HG02623 (cell line): ENCODE data around the gene PAX8.
"Not testable (repeated sequence)": the region's sequence is repeated elsewhere in the genome, so short reads cannot be mapped to it uniquely, and the experiment has no call there.

ENCODE experiments used
- ATAC-seq: cut with Tn5 transposase; IDR thresholded peaks from one replicate; pipeline ENCODE4 v1.9.1; 2021; ENCODE audit warnings: moderate library complexity; ENCODE audit not compliant: unreplicated experiment

The PAX8 gene

DNA sequence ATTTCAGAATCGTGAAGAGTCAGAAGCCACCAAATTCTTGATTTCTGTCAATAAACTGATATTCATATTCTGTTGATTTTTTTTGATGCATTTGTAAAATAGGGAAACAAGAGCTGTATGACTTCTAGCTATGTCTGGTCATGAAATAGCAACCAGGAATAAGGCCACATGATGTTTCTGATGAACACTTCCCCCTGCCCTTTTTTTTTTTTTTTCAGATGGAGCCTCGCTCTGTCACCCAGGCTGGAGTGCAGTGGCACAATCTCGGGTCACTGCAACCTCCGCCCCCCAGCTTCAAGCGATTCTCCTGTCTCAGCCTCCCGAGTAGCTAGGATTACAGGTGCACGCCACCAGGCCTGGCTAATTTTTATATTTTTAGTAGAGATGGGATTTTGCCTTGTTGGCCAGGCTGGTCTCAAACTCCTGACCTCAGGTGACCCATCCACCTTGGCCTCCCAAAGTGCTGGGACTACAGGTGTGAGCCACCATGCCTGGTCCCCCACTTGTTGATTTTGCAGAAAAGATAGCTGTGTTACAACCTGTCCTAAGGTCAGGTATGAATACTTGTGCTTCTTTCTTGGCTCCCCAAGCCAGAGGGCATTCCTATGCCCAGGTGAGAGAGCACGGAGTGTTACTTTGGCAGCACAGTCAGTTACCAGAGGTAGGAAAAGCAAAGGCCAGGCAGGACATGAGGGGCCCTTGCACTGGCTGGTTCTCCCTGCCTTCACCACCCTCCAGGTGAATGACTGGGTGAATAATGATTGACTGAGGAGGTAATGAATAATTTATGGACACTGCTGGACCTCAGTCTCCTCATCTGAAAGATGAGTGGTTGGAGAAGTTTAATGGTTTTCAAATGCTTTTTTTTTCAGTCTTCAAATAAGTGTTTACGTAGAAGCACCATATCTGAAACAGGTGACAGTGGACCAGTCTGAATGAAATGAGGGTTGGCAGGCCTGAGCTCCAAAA is 39.6 kb downstream of the PAX8 start:
- no peak for ATAC-seq

DNA sequence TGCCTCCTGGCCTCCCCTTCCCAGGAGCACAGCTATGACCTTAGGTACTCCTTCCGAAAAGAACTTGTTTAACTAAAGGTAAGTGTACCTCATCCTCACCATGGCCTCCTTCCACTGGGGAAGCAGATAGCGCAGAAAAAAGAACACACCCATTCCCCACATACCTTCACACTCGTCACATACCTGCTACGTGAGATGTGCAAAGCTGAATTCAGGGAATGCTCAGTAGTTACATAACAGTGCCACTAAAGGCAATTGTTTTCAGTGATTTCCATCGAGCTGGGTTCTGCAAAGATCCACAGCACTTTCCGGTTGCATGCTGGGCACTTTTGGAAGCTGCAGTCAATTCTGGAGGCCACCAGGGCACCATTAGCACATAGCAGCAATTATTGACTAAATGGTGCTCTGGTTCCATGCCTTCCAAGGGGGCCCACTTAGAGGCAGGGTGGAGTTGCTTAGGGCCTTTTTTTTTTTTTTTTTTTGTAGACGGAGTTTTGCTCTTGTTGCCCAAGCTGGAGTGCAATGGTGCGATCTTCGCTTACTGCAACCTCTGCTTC is 41.0 kb downstream of the PAX8 start:
- no peak for ATAC-seq

DNA sequence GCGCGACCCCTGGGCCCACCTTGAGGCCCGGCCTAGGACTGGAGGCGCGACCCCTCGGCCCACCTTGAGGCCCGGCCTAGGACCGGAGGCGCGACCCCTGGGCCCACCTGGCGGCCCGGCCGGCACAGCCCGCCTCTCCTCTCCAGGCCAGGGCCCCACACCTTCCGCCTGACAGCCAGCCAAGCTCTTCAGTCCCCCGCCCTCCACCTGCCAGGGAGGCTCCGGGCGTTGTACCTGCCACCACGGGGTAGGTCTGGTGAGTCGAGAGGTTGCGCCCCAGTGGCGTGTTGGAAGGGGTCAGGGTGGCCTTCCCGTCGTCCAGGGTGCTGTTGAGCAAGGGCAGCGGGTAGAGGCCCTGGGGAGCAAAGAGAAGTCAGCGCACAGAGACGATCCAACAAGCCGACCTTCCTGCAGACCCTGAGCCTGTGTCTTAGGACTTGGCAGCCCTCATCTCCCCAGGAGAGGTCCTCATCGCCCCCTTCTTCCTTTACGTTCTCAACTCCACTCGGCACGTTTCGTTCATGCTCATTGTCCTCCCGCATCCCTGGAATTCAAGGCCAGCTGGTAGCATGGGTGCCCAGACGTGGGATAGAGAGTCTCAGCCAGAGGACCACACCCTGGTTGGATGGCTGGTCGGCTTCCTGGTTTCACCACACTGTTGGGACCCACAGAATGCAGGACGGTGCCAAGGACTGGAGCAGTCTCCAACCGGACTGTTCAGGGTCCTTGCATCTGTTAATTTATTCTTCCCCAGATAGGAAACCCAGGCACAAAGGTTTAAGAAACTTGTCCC is 42.2 kb downstream of the PAX8 start:
- ATAC-seq = no peak

DNA sequence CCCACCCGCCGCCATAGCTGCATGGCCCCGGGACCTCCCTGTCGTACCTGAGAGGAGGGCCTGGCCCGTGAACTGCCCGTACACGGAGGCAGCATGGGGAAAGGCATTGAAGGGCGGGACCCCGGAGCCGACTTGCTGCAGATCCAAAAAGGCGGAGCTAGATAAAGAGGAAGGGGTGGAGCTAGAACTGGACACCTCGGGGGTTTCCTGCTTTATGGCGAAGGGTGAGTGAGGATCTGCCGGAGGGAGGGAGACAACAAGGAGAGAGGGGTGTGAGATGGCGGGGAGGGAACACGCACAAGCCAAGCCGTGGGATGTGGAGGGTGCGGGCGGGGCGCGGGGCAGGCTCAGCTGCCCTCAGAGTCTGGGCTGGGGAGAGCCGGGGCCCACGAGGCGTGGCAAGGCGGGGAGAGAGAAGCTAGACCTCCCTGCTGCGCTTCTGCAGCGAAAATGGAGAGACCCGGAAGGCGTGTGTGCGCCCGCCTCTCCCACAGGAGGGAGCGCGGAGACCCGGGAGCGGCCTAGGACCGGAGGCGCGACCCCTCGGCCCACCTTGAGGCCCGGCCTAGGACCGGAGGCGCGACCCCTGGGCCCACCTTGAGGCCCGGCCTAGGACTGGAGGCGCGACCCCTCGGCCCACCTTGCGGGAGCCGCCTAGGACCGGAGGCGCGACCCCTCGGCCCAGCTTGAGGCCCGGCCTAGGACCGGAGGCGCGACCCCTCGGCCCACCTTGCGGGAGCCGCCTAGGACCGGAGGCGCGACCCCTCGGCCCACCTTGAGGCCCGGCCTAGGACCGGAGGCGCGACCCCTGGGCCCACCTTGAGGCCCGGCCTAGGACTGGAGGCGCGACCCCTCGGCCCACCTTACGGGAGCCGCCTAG is 43.1 kb downstream of the PAX8 start:
- not testable (repeated sequence) for ATAC-seq

DNA sequence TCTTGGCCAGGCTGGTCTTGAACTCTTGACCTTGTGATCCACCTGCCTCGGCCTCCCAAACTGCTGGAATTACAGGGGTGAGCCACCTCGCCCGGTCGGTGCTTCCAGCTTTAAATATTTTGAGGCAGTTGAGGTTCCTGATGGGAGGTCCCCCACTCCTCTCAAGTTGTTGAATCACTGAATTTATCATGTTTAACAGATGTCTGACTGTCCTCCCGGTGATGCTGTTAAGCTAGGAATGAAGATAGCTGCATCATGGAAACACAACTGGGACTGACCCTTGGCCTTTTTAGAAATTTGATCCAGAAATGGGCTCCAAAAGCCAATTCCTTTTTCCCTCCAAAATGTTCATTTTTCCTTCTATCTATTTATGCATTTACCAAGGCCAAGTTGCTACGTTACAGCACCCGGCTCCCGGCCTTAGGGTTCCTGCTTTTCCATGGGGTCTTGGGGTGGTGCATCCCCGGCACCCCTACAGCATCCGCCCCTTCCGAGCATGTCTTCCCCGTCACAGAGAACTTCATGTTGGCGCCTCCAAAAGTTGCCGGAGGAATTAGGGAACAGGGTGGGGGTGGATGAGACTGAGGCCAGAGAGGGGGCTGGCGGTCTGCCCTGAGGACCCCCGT is 43.9 kb downstream of the PAX8 start:
- ATAC-seq = no peak

DNA sequence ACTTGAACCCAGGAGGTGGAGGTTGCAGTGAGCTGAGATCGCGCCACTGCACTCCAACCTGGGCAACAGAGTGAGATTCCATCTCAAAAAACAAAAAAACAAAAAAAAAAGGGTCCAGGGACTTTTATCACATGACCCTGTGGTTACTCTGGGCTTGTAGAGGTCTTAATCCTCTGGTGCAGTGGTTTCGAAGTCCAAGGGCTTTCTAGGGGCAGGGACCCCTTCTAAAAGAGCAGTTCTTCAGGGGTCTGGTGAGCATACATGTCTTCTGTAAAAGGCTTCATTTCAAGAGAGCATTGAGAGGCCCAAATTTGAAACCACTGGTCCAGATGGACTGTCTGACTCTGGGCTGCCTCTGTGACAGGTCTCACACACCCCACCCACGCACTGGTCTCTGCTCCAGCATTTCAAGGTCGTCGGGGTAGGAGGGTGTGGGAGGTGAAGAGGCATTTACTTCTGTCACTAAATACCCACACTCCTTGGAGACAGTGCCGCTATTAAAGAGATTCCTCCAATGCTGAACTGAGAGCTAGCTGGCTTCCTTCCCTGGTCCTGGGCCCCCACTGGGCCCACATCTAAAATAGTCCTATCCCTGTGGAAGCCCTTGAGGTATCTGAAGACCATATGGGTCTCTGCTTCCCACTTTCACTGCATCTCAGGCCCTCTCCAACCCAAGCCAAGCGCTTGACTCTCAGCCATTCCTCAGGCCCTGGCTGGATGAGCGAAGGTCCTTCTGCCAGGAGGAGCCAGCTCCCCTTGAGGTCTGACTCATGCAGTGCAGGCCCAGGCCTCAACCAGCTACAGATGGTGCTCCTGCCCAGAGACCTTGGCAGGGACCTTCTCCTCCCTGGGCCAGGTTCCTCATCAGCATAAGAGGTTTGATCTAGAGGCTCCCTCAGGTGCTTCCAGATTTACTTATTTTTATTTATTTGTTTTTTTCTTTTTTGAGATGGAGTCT is 44.8 kb downstream of the PAX8 start:
- no peak for ATAC-seq

DNA sequence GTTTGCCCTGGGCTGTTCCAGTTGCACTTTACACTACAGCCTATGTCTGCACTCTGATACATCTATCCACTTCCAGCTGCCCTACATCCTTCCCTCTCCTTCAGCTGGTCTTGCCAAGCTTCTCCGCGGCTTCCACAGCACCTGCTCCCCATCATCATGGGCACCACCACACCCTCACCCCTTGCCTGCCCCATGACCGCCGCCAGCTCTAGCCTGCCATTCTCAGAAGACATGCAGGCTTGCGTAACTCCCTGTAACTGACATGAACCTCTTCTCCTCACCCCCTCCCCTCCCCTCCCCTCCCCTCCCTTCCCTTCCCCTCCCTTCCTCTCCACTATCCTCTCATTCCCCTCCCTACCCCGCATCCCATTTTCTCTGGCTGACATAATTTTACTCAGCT is 46.0 kb downstream of the PAX8 start:
- no peak for ATAC-seq

DNA sequence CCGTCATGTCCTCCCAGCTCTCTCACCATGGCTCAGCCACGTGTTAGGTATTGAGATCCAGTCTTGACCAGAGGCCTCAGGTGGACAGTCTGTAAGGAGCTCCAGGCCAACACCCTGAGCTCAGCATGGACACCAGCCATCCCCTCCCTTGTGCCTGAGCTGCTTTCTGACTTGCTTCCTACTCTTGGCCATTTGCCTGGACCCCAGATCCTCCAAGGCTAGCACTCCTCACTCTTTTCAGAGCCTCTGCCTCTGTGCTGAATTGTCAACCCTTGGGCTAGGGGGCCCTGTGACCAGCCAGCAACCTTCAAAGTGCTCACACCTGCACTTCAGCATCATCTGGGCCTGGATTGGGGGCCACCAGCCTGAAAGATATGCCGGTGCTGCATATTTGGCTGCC is 46.6 kb downstream of the PAX8 start:
- ATAC-seq = no peak

DNA sequence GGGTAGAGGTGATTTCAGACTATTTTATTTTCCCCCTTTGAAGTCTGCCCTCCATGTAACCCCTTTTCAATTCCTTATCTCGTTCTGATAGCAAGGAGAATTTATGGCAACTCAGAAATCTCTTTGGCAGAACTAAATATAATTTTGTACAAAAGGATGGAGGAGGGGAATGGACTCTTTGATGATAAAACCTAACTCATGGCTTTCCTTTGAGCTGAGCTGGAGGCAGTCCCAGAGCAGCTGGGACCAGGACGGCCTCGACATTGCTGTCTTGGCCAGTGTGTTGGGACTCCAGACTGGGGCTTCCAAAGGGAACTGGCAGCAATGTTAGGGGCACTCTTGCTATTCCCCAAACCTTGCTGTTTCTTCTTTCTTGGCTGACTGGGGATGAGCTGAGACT is 47.7 kb downstream of the PAX8 start:
- no peak for ATAC-seq

DNA sequence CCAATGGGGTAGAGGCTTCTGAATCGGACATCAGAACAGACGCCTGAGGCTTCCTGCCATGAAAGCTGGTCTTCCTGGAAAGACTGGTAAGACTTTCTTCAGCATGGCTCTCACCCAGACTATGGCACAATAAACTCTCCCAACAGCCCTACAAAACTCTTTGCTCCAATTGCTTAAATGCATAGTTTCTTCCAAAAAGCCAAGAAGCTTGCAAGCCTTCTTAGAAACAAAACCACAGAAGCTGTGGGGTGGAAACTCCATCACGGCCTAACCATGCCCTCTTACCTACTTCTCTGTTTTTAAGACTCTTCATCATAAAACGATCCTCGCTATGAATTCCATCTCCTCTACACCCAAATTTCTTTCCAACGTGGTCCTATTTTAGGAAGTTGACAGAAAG is 48.2 kb downstream of the PAX8 start:
- ATAC-seq = no peak

DNA sequence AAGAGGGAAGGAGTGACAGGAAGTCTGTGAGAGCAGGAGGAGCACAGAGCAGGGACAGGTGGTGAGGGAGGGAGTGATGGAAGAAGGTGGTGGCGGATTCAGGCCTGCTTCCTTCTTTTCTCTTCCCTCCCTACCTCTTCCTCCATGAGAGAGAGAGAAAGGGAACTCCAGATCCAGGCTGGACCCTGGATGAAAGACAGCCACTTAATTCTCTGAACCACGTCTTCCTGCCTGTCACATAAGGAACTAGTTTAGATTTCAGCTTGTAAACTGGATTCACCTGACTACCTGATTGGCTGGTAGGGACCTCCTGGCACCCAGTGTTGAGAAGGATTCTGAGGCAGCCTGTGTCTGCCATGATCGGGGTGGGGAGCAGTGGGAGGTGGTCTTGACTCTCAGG is 48.9 kb downstream of the PAX8 start:
- ATAC-seq = no peak

DNA sequence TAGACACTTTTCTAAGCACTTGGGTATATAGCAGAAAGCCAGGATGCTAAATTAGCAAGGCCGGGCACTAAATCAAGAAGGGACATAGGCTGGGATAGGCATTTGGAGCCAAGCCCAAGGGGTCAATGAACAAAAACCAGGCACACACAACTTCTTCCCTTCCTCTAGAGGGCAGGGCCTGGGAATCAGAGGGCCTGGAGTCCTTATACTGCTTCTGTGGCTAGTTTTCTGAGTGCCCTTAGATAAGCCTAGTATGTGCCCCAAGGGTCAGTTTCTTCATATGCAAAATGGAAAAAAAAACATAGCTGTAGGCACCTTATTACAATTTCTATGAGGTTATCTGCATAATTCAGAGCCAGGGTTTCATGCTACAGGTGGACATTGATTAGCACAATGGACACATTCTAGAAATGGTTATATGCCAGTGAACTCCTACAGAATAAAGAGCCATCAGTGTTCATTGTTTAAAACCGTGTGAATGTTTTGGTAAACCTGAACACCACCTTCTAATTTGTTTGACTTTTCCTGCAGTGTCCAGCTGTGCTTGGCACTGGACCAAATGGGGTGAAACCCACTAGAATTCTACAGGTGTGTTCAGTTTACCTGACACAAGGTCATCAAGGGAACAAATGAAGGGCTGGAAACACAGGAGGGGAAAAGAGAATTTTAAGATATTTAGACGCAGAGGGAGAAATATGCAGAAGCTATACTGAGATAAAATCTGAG is 49.6 kb downstream of the PAX8 start:
- no peak for ATAC-seq

DNA sequence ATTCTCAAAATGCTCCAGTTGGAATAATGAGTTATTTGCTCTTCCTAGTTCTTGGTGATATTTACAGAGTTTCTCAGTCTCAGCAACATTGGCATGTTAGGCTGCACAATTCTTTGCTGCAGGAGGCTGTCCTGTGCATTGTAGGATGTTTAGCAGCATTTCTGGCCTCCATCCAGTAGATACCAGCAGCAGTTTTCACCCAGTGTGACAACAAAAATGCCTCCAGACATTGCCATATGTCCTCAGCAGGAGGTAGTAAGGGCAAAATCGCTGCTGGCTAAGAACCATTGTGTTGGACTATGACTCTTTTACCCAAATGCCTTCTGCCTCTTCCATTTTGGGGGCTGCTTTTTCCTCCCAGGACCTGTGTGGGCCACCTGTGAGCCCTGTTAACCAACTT is 50.4 kb downstream of the PAX8 start:
- no peak for ATAC-seq

DNA sequence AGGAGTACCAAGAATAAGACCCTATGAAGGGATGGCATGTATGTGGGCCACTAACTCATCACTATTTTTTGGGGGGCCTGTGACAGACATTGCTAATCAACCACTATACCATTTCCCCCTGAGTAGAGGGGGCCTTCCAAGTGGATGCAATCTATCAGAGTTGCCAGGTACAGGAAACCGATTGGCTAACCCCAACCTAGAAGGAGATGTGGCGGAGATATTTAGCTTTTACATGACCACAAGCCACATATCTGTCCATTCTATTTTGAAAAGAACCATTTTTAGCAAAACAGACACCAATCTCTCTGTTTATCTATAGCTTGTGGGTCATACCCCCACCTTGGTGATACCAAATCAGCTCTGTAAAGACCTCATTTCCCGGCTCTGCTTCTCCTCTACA is 51.0 kb downstream of the PAX8 start:
- ATAC-seq = no peak

DNA sequence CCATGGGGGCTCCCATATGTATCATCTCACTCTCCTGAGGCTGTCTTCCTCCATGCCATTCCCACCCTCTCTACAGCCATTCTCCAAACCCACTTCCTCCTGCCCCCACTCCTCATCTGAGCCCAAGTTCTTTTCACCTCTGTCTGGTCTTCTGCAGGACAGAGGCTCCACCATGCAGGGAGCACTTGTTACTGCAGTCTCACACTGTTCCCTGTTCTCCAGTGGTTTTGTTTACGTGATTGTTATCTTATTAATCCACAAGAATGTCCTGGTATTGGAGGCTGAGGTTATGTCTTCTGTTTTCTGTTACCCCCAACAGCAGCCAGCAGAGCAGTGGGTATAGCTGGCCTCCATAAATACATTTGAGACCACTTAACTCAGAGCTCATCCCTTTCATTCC is 51.4 kb downstream of the PAX8 start:
- ATAC-seq = no peak

DNA sequence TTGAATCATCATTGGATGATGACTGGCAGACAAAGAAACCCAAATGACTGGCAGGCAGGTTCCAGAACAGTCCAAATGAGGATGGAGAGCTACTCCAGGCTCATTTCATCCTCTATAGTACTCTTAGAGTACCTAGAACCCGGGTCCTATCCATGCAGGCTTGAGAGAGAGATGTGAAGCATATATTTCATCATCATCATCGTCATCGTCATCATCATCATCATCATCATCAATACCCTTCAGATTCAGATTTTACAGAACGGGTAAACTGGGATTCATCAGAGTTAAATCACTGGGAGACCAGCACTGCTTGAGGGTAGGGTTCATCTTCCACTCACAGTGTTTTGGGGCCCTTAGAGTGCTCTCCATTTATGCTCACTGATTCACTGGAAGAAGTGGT is 52.3 kb downstream of the PAX8 start:
- no peak for ATAC-seq

DNA sequence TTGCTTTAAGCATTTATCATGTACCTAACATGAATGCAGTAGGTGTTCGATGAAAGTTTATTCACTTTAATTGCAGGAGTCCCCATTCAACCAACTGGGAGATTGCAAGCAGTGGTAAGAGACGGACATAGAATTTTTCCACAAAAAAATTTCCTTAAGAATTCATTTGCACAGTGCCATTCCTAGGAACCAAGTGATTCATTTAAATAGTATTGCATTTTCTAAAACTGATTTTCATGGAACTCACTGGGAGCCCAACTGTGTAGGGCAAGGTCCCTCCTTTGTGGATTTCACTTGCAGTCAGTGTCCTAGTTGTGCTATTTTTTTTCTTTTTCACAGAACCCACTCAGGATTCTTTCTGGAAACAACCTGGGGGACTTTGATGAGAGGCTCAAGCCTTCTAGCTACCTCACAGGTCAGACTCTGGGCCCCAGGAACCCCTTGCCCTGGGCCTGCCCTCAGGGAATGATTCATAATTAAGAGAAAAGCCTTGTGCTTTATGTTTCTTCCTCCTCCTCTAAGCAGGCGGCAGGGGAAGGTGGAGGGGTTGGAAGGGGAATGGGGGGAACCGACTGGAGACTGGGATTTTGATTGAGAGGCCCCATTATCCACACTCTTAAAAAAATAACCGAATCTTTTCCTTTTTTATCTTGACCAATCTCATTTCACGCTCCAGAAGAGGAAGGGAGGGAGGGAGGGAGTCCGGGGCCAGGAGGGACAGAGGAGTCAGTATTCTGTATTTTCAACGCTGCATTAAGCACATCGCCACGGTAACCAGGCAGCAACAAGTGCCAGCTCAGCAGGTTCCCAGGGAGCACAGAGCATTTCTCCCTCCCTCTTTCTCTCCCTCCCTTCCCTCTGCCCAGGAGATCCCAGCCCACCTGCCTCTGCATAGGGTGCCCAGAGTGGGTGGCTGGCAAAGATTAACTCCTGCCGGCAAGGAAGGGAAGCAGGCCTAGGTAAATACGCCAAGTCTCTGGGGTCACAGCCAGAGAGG is 53.2 kb downstream of the PAX8 start:
- ATAC-seq = no peak
